OCI-LY3 (cell line): Measurements from ENCODE around the gene PRSS58.

ENCODE experiments used
- H2AFZ ChIP-seq: fragments of 200-600, 300-600 bp; shearing (Covaris generic); 2 replicates; pipeline ENCODE4 v1.6.0; 2014; ENCODE audit warnings: antibody characterized with exemption, low read depth, low read length
- H3K27ac ChIP-seq: fragments of 200-600, 300-600 bp; sonication (generic); 2 replicates; pipeline ENCODE4 v1.5.1; 2014; ENCODE audit warnings: mild to moderate bottlenecking, low read length, moderate library complexity, mixed read lengths
- H3K27me3 ChIP-seq: fragments of 200-600, 300-600 bp; sonication (generic); 2 replicates; pipeline ENCODE4 v1.6.1; 2014; ENCODE audit warnings: low read depth, low read length, mixed read lengths
- H3K36me3 ChIP-seq: fragments of 200-600, 300-600 bp; sonication (generic); replicated peaks from 2 replicates; pipeline ENCODE3; 2014; ENCODE audit warnings: low read depth, low read length, mixed read lengths
- H3K4me1 ChIP-seq: fragments of 300-600, 200-600 bp; sonication (generic); 2 replicates; pipeline ENCODE4 v1.6.1; 2014; ENCODE audit warnings: low read length, mixed read lengths
- H3K4me2 ChIP-seq: fragments of 200-600, 300-600 bp; sonication (generic); 2 replicates; pipeline ENCODE4 v1.6.1; 2014; ENCODE audit warnings: low read length, mixed read lengths
- H3K4me3 ChIP-seq: fragments of 300-600, 200-600 bp; sonication (generic); 2 replicates; pipeline ENCODE4 v1.5.1; 2014; ENCODE audit warnings: antibody characterized with exemption, mild to moderate bottlenecking, low read length, moderate library complexity
- H3K79me2 ChIP-seq: fragments of 300-600, 200-600 bp; shearing (Covaris generic); 2 replicates; pipeline ENCODE4 v1.6.1; 2014; ENCODE audit warnings: mild to moderate bottlenecking, low read length, mixed read lengths
- H3K9ac ChIP-seq: fragments of 300-600, 200-600 bp; shearing (Covaris generic); 2 replicates; pipeline ENCODE4 v1.6.0; 2014; ENCODE audit warnings: mild to moderate bottlenecking, low read length, moderate library complexity
- H3K9me3 ChIP-seq: fragments of 200-600, 300-600 bp; shearing (Covaris generic); 2 replicates; pipeline ENCODE4 v1.6.1; 2014; ENCODE audit warnings: low read length, mixed read lengths; ENCODE audit not compliant: insufficient read depth
- H4K20me1 ChIP-seq: fragments of 200-600, 300-600 bp; sonication (generic); 2 replicates; pipeline ENCODE4 v1.6.1; 2016; ENCODE audit warnings: low read length, mixed read lengths; ENCODE audit not compliant: insufficient read depth
- EZH2phosphoT487 ChIP-seq: fragments of 200-600 bp; shearing (Covaris generic); IDR thresholded peaks from 2 replicates; pipeline ENCODE4 v1.6.1; 2018; ENCODE audit warnings: antibody characterized with exemption, mixed run types, low read depth
- TF ChIP-seq, protein P1 (sequence below): fragments of 200-600, 300-600 bp; sonication (generic); IDR thresholded peaks from 2 replicates; pipeline ENCODE4 v1.5.1; 2014; ENCODE audit warnings: antibody characterized with exemption, low read length, low read depth

PRSS58 gene

DNA sequence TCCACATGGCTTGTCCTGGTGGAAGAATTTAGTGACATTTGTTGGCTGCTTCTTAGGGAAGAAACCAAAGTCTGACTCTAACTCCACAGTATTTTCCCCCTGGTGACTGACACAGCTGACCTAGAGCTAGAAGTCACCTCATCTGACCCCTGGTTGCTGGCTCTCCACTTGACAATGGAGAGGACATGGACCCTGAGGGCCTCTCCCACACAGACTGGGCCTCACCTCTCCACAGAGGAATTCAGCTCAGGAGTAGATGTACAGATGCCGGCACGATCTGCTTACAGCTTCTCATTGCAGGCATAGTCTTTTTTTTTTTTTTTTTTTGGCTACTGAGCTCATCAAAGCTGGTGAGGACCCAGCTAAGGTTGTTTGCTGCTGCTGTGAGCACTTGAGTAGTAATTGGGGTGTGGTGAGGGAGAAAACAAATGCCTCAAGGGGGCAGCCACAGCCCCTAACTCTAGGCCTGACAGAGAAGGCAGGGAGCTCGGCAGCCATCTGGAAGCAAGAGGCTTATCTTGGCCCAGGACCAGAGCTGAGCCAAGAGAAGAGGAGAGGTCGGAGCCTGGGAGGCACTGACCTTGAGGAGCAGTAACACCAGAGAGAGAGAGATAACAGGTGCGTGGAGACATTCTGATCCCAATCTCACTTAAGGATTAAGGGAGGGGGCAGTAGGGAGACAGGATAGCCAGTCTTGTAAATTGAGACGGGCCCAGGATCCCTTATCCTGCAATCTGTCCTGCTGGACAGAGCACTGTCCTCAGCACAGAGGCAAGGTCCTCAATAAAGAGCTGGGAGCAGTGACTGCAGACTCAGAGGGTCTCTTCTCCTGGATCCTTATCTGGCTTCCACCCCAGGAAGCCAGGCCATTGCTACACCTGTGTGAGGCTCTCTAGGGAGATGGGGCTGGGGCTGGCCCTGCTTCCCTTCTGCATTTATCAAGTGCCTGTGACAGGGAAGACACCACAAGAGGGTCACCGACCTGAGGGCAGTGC is 9.4 kb downstream of the PRSS58 start:
- no peak overlapping the region for H2AFZ ChIP-seq
- H3K4me2 ChIP-seq = no peak overlapping the region
- H3K4me1 ChIP-seq = no peaks in the 10 kb centered on the region
- H3K27ac ChIP-seq = no peak overlapping the region
- no peaks in the 10 kb centered on the region for H3K9me3 ChIP-seq
- no peak overlapping the region for H3K4me3 ChIP-seq
- no peaks in the 10 kb centered on the region for H3K36me3 ChIP-seq
- H3K9ac ChIP-seq = no peak overlapping the region
- no peak for TF ChIP-seq EZH2phosphoT487
- TF ChIP-seq, protein P1, sequence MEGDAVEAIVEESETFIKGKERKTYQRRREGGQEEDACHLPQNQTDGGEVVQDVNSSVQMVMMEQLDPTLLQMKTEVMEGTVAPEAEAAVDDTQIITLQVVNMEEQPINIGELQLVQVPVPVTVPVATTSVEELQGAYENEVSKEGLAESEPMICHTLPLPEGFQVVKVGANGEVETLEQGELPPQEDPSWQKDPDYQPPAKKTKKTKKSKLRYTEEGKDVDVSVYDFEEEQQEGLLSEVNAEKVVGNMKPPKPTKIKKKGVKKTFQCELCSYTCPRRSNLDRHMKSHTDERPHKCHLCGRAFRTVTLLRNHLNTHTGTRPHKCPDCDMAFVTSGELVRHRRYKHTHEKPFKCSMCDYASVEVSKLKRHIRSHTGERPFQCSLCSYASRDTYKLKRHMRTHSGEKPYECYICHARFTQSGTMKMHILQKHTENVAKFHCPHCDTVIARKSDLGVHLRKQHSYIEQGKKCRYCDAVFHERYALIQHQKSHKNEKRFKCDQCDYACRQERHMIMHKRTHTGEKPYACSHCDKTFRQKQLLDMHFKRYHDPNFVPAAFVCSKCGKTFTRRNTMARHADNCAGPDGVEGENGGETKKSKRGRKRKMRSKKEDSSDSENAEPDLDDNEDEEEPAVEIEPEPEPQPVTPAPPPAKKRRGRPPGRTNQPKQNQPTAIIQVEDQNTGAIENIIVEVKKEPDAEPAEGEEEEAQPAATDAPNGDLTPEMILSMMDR = no peak
- no peaks in the 10 kb centered on the region for H3K79me2 ChIP-seq
- peaks cover 6% of the 10 kb centered on the region; the same call in 1 of the 2 replicates for H3K27me3 ChIP-seq
- no peaks in the 10 kb centered on the region for H4K20me1 ChIP-seq

DNA sequence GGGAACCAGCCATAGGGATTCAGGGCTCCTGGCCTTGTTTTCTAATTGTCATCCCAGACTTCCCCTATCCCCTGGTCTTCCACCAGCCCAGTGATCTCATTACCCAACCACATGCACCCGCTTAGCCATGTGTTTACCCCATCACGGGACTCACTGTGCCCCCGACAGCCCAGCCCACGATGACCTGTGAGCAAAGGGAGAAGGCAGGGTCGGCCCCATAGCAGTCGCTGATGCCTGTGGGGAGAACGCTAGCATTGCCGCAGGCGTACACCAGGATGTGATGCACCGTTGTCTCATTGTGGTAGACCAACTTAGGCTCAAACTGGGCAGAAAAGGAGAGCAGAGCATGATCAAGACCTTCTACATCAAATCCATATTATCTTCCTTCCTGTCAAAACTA is 14.0 kb downstream of the PRSS58 start:
- Histone ChIP-seq H2AFZ (no peak overlapping the region), H3K79me2 (no peaks in the 10 kb centered on the region)

DNA sequence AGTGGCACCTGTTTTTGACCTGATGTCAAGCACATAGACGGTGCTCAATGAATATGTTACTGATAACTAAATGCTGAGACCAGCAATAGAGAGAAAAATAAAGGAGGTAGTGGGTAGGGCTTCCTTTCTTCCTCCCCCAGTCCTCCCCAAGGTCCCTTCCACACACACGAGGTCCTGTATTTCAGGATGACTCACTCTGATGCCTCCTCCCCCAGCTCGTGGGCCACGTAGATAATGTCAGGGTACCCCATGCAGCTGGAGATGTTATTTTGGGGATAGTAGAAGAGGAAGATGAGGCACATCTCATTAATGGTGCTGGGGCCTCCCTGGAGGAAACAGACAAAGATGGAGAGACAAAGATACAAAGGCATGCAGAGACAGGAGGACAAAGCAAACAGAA is 17.3 kb downstream of the PRSS58 start:
- Histone ChIP-seq H3K27ac (no peak overlapping the region), H3K9ac (no peak overlapping the region), H3K4me3 (no peak overlapping the region), H2AFZ (no peak overlapping the region), H3K4me1 (peaks cover 6% of the 10 kb centered on the region; the same call in 1 of the 2 replicates), H3K9me3 (no peaks in the 10 kb centered on the region), H4K20me1 (no peaks in the 10 kb centered on the region), H3K79me2 (no peaks in the 10 kb centered on the region), H3K27me3 (peaks cover 30% of the 10 kb centered on the region), H3K36me3 (no peaks in the 10 kb centered on the region), H3K4me2 (no peak overlapping the region)
- TF ChIP-seq EZH2phosphoT487 = no peak
- TF ChIP-seq, protein P1 = no peak

More for the DNA sequence above, 14.0 kb downstream of the PRSS58 start:
- Histone ChIP-seq H4K20me1 (no peaks in the 10 kb centered on the region), H3K36me3 (no peaks in the 10 kb centered on the region), H3K27ac (no peak overlapping the region), H3K27me3 (peaks cover 14% of the 10 kb centered on the region; the same call in 1 of the 2 replicates), H3K9me3 (no peaks in the 10 kb centered on the region), H3K9ac (no peak overlapping the region), H3K4me3 (no peak overlapping the region), H3K4me2 (no peak overlapping the region), H3K4me1 (peaks cover 6% of the 10 kb centered on the region; the same call in 1 of the 2 replicates)
- no peak for TF ChIP-seq EZH2phosphoT487
- TF ChIP-seq, protein P1 = no peak

DNA sequence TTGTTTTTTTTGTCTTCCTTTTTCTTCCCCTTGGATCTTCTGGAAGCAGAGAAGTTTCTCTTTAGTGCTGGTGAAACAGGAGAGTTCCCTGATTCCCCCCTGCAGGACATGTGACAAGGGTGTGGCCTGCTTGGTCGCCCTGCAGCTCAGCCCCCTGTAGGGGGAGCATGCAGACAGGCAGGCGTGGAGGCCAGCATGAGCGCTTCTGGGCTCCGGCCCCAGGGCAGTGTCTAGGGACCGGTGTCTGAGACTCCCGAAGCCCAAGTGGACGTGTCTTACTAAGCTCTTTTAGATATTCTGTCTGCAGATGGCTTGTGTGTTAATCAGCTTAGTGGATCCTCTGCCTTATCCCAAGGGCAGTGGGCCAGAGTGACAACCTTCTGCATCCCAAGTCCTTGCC is 26.1 kb downstream of the PRSS58 start:
- no peaks in the 10 kb centered on the region for H4K20me1 ChIP-seq
- no peaks in the 10 kb centered on the region for H3K9me3 ChIP-seq
- TF ChIP-seq, protein P1 = no peak
- TF ChIP-seq EZH2phosphoT487 = no peak
- peaks cover 49% of the 10 kb centered on the region for H3K27me3 ChIP-seq
- no peaks in the 10 kb centered on the region for H3K4me1 ChIP-seq
- no peak overlapping the region for H3K27ac ChIP-seq
- no peak overlapping the region for H2AFZ ChIP-seq
- H3K9ac ChIP-seq = no peak overlapping the region
- no peaks in the 10 kb centered on the region for H3K79me2 ChIP-seq
- H3K4me2 ChIP-seq = no peak overlapping the region
- no peak overlapping the region for H3K4me3 ChIP-seq
- no peaks in the 10 kb centered on the region for H3K36me3 ChIP-seq
